GM21360 (cell line): Measurements from ENCODE around the gene KATNAL1.

Experiments
- ATAC-seq: cut with Tn5 transposase; IDR thresholded peaks from one replicate; pipeline ENCODE4 v1.9.1; 2021; ENCODE audit warnings: mild to moderate bottlenecking, moderate library complexity; ENCODE audit not compliant: unreplicated experiment

The KATNAL1 gene

DNA sequence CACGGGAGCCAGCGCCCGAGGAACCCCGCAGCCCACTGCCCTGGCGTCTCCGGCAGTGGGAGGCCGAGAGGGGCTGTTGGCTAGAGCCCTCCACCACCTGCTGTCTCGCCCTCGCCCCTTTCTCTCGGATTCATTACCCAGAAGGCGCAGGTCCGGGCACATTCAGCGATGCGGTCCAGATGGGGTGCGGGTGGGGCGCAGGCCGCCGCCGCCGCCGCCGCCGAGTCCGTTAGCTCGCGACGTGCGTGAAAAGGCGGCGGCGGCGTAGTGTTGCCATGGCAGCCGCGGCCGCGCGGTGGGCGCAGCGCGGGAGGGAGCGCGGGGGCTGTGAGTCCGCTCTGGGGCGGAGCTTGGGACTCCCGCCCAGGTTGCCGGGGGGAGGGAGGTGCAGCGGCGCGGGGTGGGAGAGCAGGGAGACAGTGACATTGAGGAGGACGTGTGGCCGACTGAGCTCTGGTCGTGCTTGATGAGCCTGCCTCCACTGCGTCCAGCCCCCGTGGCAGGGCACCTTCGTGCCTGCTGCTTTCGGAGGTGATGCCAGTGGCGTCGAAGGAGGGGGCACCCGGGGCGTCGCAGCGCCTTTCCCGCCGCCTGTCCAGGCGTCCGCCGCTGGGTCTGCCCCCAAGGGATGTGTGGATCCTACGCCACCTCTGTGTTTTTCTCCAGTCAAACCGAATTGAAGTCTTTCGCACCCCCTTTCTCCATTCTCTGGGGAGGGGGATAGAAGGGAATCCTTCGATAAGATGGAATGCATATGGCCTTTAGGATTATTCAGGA is at the start of gene KATNAL1:
KATNAL1 (minus strand) TSS at position 358 of the 777 bp plus-strand sequence. CDS start 23,774 bp downstream, outside the sequence.
- ATAC-seq, result peak; percentile 56

DNA sequence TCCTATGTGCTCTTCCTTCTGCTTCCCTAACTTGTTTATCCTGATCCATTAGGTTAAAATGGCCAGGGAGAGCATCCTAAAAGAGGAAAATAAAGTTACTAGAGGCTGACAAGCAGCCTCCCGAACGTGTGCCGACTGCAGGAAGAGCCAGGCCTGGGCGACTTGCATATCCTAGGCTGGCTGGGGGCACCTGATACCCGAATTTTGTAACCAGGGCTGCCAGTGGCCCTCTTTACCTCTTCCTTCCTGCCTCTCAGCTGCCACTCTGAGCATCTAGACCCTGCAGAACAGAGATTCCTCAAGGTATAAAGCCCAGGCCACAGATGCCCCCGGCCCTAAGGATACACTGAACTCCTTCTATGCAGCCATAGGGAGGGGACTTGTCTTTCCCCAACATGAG is 48.5 kb upstream of the KATNAL1 start:
- ATAC-seq, result no peak

DNA sequence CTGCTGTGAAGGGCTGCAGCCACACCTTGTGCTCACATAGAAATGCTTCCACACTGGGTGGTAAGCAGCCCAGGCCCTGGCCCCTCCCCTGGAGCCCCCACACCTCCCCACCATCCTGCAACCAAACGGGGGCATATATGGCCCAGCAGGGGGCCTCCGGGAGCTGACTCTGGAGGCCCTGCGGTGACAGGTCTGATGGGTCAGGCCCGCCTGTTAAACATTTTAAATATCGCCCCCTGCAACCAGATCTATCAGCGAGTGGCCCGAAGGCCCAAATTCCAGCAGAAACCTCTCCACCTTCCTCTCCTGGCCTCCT is 48.0 kb upstream of the KATNAL1 start:
- peak; percentile 67 for ATAC-seq

DNA sequence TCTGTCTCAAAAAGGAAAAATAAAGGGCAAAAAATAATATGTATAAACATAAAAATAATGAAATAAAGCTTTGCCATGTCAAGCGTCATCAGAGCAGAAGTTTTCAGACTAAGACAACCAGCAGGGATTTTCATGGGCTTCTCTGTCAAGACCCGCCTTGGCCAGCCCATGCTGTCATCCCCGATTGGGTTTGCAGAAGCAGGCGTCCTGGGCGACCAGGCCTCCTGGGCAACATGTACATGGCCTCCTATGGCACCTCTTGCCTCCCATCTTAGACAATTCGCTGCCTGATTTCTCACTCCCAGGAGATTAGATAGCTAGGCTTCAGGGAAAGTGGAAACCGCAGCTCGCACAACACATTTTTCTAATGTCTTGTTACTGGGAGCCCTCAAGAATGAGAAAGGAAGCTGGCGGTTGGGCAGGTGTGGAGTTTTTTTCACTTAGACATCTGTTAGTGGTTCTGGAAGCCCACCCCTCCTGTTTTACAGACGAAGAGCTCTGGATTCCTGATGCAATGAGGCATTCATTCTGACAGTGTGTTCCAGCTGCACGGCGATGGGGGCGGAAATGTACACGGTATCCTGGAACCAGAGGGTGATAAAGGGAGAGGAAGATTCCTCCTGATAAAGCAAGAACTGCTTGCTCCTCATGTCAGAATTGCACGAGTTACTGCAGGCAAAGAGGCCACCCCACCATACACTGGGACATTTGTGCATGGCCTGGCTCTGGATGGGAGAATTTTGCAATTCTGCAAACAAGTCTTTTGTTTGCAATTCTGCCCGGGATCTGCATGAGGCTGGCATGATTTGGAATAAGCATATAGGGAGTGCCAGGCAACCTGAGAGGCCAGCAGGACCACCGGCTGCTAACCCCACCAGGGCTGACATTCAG is 47.4 kb upstream of the KATNAL1 start:
- ATAC-seq, result no peak

DNA sequence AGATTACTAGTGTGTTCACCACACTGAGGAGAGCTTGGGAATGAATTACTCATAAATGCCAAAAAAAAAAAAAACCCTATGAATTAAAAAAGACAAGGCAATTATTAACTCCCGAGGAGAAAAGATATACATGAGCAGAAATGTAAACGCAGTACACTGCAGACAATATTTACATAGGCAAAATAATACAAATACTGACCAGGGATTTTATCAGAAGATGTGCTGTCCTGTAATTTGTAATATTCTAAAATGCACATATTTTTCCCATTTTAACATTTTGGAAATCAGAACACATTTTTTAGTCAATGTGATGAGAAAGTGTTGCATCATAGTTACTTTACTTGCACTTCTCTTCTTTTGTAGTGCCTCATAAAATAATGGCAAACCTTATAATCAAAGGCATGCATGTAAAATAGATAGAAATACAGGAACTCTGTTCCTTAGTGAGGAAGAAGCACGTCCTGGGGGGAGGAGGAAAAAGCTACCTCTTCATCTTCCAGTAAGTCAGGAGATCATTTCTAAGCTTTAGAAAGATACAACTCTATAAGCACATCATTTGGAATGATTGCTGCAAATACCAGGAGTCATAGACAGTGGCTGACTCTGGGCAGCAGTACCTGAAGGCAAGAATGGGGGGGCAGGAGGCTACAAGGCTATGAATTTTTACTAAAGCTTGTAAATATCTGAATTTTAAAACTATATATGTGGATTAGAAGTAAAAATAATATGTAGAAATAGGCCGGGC is 46.3 kb upstream of the KATNAL1 start:
- no peak for ATAC-seq

DNA sequence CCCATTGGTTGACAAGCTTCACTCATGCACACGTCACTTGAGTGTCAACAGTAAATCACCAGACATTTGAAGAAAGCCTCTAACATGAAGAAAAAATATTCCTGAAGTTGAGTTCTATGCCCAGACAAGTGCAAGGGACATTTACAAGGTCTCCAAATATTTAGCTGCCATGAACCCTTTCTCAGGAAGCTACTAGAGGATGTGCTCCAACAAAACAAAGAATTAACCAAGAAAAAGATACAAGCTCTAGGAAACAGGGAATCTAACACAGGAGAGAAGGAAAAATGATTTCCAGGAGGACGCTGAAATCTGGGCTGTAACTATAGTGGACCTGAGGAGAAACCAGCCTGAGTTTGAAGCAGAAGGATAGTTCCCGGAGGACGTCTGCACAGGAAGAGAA is 45.7 kb upstream of the KATNAL1 start:
- ATAC-seq, result no peak

DNA sequence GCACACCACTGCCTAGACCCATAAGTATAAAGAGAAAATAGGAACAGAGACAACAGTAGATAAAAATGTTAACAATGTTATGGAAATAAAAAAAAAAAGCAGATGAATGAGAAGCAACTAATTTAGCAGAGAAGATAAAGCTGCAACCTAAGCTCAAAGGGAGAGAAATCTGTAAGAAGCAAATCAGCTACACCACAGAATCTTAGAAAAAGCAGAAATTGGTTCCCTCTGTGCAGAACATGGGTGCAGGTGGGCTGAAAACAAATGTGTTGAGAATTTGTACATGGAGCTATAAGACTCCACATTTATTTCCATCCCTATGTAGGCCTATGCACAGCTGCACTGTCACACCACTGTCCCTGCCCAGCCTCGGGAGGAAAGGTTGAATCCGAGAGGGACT is 44.8 kb upstream of the KATNAL1 start:
- ATAC-seq, result no peak

DNA sequence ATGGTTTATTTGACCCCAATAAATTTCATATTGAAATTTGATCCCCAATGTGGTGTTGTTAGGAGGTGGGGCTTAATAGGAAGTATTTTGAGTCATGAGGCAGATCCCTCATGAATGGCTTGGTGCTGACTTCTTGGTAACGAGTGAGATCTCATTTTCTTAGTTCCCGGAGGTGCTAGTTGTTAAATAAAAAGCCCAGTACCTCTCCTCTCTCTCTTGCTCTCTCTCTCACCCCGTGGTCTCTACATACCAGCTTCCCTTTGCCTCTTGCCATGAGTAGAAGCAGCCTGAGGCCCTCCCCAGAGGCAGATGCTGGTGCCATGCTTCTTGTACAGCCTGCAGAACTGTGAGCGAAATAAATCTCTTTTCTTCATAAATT is 39.4 kb upstream of the KATNAL1 start:
- no peak for ATAC-seq

DNA sequence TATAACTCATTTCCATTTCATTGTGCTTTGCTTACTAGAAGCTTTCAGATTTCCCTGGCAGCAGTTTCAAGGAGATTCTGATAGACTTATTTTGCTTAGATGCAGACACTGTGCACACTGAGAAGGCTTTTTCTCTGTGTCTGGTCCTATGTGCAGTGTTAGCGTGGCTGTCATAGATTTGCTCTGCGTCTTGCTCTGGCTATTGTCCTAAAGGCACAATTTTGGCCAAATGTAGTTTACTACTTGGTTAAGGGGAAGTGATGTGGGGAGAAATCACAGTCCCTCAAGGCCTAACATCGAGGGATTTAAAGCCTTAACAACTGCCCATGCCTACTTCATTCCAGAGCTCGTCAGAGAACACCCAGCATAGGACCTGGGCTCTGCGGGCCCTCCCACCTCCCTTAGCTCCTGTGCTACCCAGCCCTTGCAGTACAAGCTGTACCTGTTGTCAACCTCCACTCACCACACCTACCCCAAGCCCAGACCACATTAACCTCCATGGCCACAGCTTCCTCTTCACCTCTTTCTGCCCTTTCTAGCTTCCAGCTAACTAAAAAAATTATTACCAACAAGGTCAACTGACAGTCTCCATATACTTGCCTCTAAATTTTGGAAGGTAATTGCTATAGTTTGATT is 38.9 kb upstream of the KATNAL1 start:
- no peak for ATAC-seq

DNA sequence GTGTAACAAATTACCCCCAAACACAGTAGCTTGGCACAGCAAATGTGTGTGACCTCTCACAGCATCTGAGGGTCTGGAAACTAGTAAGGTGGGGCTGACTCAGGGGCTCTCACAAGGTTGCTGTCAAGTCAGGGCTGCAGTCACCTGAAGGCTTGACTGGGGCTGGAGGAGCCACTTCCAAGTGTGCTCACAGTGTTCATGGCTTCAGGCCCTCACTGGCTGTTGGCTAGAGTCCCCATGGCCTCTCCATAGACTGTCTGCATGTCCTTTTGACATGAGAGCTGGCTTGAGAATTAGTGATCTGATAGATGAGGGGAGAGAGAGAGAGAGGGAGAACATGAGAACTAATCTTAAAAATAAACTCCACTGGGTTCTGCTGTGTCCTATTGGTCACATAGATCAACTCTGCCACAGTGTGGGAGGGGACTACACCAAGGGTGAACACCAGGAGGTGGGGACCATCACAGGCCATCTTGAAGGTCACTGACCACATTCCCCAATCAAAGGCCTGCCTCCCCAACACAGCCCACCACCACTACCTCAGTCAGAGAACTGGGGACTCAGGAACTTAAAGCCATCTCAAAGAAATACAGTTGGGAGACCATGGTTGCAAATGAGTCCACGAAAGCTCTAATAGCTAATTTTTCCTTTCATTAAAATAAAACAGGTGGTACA is 38.2 kb upstream of the KATNAL1 start:
- ATAC-seq, result no peak

DNA sequence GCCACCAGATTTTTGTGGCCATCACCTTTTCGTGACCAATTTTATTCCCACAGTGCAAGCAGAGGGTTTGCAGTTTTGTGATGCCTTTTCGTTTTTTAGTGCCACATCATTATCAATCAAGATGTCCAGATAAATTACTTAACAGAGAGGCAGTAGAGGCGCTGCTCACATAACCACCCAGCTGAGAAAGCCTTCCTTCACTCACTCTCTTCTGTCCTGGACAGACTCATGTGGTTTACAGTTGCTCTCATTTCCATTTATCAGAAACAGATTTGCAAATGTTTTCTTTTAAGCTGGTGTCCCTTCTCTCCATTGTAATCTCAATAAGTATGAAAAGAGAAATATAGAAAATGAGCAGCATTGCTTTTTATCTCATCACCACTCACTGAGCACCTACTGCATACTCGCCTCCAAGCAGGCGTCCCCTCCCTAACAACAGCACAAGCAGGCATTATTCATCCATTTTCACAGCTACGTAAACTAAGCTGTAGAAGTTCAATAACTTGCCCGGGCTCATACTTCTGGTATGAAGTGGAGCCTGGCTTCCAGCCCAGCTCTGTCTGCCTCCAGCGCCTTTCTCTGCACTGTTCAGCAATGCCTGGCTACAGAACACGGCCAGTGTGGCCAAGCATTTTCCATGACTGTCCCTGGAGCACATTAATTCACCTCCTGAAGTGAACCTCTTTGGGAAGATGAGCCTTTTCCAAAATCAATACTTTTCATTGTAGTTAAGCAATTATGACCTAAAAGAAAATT is 34.6 kb upstream of the KATNAL1 start:
- no peak for ATAC-seq

DNA sequence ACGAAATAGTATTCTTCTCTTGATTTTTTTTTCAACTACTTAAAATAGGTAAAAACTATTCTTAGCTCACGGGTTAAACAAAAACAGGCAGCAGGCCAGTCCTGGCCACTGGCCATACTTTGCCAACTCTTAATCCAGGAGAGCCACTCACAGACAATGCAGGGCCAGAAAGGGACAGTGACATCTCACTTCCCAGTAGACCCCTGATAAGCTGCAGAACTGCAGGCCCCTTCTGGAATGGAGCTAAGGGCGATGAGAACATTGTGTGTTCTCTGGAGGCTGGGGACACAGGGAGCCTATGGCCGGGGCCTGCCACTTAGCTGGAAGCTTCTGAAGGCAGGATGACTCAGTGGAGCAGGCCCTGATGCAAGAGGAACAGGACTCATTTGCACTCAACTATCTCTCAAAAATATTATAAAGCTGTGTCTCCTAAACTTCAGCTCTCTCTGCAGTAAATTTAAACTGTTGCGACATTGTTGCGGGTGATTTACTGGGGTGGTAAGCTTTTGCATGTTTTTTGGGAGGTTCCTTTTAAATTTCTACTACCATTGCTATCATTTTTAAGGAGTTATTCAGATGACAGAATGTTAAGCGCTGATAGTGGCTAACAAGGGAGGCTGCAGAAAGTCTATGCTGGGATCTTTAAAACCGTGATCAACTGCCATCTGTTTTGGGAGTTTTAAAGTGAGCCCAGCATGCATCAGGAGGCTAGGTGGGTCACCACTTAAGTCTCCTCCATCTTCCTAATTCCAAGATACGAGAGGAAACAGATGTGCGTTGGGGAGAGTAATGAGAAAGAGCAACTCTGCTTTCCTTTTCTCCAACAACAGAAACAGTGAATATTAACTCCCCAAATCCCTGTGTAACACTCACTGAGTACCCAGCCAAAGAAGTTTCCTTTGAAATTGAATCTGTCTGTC is 33.2 kb upstream of the KATNAL1 start:
- ATAC-seq, result no peak

DNA sequence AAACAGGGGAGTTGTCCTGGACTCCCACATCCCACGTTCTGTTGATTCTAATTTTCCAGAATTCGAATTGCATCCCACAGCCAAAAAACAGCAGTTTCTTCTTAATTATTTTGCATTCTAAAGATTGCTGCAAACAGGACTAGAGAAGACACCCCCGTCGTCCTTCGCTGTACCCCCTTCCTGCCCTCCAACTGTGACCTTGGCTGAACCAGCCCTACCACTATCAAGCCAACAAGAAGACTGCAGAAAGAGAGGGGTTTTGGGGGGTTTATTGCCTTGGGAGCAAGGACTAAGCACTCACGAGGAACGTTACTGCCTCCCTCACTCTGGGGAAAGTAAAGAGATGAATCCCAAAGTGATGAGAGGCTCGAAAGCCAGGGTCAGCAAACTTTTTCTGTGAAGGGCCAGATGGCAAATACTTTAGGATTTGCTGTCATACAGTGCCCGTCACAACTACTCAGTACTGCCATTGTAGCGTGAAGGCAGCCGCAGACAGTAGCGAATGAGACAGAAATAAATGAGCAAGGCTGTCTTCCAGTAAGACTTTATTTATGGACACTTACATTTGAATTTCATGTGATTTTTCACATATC is 32.5 kb upstream of the KATNAL1 start:
- no peak for ATAC-seq

DNA sequence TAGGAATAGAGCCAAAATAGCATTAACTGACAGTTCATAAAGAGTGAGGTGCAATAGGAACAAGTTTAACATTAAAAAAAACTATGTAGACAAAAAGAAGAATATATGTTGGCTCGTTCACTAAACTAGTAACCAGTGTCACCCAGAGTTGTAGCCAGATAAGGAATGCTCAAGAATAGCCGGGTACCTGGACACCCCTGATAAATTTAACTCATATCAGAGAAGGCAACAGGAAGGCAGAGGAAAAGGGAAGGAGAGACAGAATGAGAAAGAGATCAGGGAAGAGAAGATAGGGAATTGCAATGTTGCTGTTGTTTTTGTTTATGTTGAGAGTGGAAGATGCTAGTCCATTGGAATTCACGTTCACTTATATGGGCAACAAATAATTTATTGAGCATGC is 31.6 kb upstream of the KATNAL1 start:
- ATAC-seq, result no peak

DNA sequence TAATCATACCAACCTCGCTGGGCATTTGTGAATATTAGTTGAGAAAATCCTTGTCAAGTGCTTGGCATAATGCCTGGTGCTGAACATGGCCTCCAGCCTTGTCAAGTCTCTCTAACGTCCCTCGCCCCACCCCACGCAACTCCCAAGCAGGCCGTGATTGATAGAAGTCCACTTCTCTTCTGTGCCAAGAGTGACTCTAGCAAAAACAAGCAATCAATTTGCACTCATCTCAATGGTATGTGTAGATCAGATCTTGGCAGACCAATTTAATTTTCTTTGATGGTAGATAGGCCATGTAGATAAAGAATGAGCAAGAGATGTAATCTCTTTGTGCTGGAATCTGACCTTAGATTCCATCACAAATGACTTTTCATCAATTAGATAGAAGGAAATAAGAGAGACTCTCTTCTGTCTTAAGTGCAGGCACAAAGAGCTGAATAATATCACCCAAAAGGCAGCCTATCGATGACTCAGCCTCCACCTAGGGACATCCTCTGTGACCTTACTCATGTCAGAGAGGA is 31.0 kb upstream of the KATNAL1 start:
- ATAC-seq, result no peak

DNA sequence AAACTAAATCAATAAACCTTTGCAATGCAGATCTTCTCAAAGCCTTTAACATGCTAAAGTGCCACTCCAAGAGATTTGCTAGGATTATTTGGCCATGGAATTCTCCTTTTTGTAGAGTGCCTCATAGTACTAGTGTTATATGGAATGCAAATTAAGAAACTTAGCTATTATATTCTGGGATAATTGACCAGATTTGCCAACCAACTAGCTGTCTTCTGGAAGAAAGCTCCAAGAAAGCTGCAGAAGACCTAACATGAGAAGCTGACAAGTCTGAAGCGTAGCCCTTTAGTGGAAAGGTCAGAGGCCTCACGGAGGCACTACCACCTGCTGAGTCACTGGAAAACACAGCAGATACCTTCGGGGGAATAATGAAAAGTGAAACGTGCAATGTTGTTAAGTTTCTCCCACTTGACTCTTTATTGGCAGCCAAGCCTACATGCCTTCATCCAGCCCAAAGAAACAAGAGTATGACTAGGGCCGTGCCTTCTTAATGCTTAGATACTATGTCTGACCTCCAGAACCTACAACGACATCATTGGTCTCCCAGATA is 29.8 kb upstream of the KATNAL1 start:
- ATAC-seq, result no peak

DNA sequence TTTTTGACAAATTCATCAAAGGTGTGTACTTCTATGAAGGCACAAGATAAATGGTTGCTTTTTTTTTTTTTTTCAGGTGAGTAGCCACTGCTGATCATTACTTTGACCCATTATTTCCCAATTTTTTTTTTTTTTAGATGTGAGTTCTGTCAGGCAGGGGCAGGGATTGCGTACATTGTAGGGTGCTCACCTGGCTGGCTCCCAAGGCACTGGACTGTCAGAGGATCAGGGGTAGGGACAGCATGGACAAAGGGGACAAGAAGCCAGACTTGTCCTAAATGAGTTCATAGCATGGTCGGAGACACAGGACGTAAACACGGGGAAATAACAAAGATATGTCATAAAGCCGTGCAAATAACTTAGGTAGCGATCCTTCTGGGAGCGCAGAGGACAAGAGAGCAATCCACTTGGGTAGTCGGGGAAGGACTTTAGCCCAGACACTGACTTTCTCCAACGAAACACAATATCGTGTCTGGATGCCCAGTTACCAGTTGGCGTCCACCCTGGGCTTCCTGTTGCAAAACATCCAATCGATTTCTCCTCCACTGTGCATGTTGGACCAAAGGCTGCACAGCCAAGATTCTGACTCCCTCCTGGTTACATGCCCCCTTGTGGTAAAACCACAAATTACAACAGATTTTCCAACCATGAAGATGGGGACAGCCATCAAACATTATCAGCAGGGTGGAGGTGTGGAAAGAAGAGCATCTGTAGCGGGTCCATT is 27.5 kb upstream of the KATNAL1 start:
- no peak for ATAC-seq
